ENCODE measurements around the gene MYO1H.

DNA sequence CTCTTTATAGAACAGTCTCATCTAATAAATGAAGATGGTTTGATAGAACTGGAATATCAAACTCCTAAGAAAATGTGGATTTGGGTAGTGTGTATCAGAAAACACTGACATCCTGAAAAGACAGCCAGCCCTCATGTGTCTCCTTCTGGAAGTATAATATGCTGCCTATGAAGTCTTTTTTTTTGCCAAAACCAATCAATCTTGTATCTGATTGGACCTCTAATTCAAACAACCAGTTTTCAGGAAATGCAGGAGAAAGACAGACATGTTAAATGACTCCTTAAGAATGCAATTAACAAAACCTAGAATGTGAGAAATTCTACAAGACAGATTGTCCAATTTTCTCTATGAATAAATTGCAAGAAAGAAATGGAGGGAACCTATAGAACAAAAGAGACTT, 34.3 kb downstream of the MYO1H start:
- TF ChIP-seq, protein P1, sequence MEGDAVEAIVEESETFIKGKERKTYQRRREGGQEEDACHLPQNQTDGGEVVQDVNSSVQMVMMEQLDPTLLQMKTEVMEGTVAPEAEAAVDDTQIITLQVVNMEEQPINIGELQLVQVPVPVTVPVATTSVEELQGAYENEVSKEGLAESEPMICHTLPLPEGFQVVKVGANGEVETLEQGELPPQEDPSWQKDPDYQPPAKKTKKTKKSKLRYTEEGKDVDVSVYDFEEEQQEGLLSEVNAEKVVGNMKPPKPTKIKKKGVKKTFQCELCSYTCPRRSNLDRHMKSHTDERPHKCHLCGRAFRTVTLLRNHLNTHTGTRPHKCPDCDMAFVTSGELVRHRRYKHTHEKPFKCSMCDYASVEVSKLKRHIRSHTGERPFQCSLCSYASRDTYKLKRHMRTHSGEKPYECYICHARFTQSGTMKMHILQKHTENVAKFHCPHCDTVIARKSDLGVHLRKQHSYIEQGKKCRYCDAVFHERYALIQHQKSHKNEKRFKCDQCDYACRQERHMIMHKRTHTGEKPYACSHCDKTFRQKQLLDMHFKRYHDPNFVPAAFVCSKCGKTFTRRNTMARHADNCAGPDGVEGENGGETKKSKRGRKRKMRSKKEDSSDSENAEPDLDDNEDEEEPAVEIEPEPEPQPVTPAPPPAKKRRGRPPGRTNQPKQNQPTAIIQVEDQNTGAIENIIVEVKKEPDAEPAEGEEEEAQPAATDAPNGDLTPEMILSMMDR (IDR thresholded peaks at IDR 0.05; ENCODE audit: low read depth, low read length) = no peak
- no peak for TF ChIP-seq POLR2A (IDR thresholded peaks at IDR 0.05; ENCODE audit: extremely low read depth, insufficient read length)
- TF ChIP-seq, protein P2, sequence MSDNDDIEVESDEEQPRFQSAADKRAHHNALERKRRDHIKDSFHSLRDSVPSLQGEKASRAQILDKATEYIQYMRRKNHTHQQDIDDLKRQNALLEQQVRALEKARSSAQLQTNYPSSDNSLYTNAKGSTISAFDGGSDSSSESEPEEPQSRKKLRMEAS (IDR thresholded peaks at IDR 0.05; ENCODE audit: low read depth, low read length) = no peak
